Fibroblast of skin of left biceps (primary cell): ENCODE data around the gene GGCT.
"Not testable (repeated sequence)": the region's sequence is repeated elsewhere in the genome, so short reads cannot be mapped to it uniquely, and the experiment has no call there.

Source experiments
- DNase-seq, 2 experiments: peaks; one replicate each; pipeline ENCODE4 v3.0.0-alpha.2; 2013; ENCODE audit warnings: low read depth in 2 of 2

Gene GGCT, protein sequence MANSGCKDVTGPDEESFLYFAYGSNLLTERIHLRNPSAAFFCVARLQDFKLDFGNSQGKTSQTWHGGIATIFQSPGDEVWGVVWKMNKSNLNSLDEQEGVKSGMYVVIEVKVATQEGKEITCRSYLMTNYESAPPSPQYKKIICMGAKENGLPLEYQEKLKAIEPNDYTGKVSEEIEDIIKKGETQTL

DNA sequence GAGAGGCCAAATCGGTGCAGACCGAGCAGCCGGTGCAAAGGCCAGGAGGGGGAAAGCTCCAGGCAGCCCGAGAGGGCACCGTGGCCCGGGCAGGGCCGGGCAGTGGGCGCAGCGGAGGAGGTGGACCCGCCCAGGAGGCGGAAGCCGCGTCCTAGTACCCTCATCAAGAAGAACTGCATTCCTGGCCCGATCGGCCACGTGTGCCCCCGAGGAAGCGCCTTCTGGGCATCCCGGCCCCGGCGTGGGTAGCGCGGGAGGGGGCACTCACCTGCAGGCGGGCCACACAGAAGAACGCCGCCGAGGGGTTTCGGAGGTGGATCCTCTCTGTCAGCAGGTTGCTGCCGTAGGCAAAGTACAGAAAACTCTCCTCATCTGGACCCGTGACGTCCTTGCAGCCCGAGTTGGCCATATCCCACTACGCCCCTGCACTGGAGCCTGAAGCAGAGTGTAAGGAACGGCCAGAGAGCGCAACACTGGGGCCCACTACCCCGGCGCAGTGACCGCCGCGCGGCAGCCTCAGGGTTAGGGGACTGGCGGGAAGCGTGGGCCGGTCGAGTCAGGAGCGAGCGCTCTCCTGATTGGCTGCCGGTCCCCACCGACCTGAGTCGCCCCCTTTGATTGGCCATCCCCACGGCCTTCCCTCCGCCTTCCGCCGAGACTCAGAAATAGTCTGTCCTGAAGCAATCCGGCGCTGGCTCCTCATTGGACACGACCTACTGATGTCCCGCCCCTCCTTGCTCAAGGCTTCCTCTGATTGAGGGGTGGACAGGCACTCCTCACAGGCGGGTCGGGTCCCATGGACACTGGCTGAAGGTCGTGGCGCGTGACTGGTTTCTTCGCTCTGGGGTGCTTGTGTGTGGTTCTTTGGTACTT is at the start of gene GGCT:
Gene GGCT (minus strand): TSS at position 529 of the 873 bp plus-strand sequence. CDS start 120 bp downstream, at position 409.
- DNase-seq = peak; percentile 90

DNA sequence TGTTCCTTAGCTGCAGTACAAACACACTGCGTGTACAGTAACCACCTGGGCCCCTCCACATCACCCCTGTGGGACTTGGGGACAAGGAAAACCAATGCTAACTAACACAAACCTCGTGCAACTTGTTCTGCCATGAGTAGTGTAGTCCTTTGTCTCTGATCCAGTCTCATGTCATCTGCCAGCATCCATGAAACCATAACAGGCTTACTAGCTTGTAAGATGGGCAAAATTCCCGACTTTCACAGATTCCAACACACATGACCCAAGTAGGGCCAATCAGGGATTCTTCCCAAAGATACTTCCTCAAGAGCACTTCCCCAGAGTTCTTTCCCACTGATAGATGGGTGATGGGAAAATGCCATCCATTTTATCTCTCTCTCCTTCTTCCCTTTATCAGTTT is 48.9 kb upstream of the GGCT start:
- no peak for DNase-seq

DNA sequence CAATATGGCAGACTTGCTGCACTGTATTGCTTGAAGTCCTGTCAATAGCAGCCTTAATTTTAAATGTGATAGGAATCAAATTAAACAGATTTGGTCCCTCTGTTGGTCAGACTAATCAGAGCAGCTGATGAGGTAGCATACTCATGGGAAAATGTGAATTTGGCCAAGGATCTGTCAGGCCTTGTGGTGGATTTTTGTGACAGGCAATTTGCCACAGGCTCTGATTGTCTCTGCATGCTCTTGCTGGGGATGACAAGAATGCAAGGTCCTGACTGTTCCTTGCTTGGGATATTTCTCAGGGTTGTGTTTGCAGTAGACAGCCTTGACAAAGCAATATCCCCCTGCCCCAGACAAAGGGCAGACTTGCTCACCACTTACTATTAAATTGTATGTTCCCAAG is 48.5 kb upstream of the GGCT start:
- no peak for DNase-seq

DNA sequence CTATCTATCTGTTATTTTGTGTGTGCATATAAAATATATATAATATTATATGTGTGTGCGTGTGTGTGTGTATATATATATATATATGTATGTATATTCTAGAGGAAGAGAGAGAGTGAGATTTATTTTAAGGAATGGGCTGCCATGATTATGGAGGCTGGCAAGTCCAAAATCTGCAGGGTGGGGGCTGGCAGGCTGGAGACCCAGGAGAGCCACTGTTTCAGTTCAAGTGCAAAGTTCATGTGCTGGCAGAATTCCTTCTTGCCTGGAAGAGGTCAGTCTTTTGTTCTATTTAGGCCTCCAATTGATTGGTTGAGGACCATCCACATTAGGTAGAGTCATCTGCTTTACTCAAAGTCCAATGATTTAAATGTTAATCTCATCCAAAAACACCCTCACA is 47.7 kb upstream of the GGCT start:
- DNase-seq = no peak

DNA sequence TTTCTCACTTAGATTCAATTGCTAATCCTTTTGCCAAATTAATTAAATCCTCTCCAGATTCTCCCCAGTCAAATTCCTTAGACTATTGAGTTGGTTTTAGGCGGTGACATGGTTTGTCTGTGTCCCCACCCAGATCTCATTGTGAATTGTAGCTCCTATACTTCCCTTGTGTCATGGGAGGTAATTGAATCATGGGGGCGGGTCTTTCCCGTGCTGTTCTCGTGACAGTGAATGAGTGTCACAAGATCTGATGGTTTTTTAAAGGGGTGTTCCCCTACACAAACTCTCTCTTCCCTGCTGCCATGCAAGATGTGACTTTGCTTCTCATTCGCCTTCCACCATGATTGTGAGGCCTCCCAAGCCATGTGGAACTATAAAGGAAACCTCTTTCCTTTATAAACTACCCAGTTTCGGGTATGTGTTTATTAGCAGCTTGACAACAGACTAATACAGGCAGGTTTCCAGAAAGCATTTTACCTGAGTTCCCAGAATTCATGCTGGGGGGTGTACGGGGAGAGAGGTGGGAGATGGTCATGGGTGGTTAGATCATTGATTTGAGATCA is 45.4 kb upstream of the GGCT start:
- no peak for DNase-seq

DNA sequence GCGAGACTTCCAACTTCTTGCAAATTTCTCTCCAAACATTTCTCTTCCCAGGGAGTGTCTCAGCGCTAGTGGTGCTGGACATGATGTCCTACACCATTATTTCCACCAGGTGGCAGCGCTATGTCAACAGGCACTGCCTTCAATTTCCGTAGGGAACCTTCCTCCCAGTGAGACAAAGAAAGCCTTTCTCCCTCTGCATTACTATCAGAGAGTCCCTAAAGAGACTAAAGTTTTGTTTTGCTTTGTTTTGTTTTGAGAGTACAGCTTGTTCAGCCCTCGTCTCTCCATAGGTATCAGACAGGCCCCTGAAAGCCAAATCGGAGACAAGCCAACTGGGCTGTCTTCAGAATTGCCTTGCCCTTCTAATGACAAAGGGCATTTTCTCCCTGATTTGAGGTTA is 44.2 kb upstream of the GGCT start:
- DNase-seq = peak in 1 of 2 experiments; percentile 36

DNA sequence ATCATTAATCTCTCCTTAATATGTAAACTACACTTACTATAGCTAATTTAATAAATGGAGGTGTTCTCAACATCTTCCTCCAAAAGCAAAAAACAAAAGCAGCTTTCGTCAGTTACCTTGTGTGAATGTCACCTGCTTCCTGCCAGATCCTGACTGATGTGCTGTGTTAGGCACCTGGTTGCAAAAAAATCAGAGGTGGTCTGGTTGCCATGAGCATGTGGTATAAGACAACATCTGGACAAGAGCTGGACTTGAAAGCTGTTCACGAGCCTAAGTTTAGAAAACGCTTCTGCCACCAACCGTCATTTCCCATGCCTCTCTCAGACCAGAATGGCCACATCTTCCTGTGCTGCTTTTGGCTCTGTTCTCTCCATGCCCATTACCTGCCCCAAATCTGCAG is 42.0 kb upstream of the GGCT start:
- DNase-seq = no peak

DNA sequence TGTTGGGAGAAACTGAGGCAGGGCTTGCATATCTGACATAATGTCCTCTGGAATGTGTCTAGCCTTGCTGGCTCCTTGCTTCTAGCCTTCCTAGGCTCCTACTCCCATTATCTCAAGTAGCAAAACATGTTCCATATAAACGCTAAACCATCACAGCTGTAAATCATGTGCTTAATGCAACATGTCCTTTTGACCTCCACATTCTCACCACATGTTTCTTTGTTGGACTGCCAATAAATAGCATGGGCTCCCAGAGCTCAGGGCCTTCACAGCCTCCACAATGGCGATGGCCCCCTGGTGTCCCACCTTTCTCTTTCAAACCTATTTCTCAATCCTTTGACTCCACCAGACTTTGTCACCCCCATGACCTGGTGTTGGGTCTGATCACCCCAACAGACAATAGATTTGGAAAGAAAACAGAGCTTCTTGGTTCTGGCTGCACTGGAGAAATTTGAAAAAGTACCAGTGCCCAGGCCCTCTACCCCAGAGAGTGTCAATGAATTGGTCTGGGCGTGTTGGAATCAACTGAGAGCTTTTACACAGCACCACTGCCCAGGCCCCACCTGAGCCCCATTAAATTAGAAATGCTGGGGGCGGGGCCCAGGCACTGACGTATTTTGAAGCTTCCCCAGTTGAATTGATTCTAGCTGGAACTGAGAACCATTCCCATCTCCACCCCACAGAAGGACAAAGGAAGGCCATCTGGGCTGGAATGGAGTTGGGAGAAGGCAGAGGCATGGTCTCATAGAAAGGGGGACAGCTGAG is 41.3 kb upstream of the GGCT start:
- no peak for DNase-seq

DNA sequence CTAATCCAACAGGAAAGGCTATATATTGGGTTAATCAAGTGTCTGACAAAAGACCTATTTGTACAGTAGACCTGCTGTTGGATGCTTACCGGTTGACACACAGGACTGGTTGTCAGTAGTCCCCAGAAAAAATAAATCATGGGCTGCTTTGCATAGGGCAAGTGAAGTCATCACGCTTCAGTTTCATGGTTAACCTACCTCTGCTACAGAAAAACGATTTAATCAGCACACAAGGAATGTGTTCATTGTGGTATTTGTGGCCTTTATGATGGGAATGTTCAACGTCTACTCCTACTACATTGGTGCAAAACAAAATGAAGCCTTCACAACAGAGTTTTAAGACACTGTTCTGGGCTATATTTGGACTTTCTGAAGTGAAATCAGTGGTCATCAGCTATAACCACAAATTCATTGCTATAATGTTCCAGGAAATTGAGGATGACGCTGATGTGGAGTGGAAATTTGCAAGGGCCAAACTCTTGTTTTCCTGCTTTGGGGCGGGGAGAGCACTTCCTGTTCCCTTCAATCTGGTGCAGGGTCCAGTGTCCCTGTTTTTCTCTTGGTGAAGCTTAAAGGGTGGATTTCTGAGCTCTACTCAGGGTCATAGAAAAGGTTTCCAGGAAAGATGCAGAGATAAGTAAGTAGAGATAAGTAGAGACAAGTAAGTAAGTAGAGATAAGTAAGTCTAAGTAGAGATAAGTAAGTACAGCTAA is 39.3 kb upstream of the GGCT start:
- no peak for DNase-seq

DNA sequence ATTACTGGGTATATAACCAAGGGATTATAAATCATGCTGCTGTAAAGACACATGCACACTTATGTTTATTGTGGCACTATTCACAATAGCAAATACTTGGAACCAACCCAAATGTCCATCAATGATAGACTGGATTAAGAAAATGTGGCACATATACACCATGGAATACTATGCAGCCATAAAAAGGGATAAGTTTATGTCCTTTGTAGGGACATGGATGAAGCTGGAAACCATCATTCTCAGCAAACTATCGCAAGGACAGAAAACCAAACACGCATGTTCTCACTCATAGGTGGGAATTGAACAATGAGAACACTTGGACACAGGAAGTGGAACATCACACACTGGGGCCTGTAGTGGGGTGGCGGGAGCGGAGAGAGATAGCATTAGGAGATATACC is 38.5 kb upstream of the GGCT start:
- DNase-seq = not testable (repeated sequence)

DNA sequence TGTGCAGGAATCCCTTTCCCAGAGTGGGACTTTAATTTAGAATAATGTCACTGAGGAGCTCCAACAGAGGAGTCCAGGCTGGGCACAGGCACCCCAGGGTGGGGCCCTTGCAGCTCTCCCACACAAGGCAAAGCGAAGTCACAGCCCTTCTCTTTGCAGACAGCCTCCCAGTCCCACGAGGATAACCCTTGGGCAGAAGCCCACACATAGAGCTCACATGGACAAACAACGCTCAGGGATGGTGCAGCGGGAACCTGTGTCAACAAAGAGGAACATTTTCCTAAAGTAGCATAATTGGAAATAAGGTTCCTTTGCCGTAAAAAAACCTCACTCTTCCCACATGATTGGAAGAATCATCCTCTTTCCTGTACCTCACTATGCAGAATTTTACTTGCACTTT is 29.3 kb upstream of the GGCT start:
- DNase-seq = no peak

DNA sequence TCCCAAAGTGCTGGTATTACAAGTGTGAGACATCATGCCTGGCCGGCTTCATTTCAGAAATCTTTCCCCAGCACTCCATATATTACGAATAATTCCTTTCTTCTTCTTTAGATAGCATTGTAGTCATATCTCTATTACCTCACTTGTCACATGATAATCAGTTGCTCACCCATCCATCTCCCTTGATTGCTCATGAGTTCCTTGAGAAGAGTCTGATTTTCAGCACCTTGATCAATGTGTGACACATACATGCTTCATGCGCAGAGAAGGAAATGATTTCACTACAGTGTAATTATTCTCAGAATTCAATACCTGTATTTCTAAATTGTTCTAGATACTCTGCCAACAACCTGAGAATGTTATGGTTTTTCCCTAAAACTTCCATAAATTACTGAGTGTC is 26.7 kb upstream of the GGCT start:
- DNase-seq = no peak

DNA sequence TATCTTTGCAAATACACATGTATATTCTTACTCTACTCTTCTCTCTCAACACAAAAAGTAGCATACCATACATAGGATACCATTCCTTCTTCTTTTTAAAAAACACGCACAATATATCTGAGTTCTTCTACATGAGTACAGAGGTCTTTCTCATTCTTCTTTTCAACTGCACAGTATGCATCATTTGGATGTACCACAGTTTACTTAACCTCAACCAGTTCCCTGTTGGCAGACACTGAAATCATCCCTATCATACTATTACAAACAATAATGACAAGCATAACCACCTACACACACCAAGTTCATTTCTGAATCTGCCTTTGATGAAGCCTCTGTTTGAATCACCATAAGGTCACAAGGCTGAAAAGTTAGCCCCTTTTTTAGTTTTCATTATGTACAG is 25.7 kb upstream of the GGCT start:
- DNase-seq = no peak

DNA sequence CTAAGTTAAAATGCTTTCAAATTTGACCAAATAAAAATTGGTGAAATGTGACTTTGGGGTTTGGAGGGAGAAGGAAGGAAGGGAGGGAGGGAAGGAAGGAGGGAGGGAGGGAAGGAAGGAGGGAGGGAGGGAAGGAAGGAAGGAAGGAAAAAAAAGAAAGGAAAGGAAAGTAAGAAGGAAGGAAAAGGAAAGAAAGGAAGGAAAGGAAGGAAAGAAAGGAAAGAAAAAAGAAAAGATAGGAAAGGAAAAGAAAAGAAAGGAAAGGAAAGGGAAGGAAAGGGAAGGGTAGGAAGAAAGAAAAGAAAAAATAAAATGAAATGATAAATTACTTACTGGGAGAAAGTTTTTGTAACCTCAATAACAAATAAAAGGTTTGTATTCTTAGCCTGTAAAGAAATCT is 24.1 kb upstream of the GGCT start:
- no peak for DNase-seq

DNA sequence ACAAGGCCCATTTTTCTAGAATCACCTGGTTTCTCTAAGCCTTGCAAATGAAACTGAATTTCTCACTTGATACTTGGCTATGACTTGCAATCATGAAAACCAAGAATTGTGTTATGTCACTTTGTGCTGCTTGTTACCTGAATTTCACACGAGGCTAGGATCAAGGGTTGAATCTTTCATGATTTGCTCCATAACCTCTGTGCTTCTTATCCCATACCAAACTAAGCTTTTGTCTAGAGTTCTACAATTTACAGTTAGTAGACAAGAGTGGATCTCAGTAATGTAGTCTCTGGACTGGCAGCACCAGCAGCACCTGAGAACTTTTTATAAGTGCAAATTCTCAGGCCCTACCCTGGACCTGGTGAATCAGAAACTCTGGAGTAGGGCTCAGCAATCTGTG is 22.7 kb upstream of the GGCT start:
- DNase-seq = not testable (repeated sequence)

DNA sequence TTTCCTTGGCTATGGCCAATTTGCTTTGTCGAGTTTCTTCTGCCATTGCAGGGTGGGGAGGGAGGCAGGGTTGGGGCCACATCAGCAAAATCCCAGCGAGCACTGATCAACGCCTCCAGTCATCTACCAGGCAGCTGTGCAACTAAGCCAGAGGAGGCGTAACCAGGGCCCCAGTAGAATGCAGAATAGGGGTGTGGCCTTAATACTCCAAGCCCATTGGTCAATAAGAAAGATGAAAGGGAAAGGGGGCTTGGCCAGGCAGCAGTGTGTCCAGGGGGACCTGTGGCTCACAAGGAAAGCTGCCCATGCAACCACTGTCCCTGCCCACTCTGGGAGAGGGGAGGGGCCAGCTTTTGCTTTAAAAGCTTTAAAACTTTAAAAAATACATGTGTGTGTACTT is 21.5 kb upstream of the GGCT start:
- DNase-seq = no peak

DNA sequence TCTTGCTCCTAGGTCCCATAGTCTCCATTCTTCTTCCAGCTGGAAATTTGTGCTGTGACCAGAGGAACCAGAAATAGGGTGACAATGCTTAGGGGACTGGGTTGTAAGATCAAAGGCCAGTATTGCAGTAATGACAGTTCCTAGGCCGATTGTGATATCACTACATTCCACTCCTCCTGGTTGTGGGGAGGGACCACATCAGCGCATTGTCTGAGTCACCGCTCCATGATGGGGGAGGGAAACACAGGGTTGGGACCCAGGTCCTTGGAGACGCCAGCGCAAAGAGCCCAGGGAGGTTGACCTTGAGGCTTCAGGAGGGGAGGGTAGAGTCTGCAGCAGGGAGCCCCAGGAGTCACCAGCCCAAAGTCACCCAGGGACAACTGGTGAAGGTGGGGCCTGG is 20.8 kb upstream of the GGCT start:
- no peak for DNase-seq

DNA sequence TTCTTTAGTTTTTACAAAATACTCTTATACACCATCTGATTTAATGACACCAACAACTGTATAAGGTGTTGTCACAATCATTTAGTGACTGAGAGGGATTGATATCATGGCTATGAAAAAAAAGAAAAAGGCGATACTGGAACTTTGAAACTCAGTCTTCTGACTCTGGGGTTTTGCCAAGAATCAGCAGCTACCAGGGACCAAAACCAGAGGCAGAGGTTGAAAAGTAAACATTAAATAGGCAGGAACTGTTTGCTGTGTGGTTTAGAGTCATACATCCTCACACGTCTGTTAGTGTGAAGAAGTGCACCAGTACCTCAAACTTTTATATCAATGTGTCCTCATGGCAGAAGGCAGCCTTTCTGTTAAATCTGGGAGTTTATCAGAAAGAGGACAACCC is 19.9 kb upstream of the GGCT start:
- no peak for DNase-seq

DNA sequence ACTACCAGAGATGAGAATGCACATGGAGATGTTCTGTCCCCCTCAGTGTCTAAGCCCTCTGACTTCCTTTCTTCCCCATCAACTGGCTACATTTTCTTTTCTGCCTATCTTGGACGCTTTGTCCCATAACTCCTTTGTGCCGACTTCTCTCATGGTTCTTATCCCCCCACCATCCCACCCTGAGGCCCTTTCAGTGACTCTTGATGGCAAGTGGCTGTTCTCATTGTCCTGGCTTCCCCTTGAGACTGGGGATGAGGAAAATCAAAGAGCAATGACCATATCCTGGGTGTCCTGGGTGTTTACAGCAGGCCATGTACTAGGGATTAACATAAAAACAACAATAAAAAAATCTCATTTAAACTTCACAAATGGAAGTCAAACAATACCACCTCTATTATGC is 18.8 kb upstream of the GGCT start:
- DNase-seq = no peak

DNA sequence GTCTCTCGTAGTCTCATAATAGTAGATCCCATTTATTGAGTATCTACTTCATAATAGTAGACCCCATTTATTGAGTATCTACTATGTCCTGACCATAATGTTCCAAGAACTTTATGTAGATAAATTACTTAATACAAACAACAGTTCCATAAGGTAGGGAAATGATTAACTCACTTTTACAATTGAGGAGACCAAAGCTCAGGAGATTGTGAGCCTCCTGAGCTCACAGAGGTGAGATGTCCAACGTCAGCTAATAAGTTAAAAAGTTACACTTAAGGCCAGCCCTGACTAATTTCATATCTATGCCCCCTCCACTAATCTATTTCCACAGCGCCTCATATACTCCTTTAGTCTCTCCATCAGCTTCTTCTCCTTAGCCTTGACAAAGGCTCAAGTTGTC is 17.5 kb upstream of the GGCT start:
- DNase-seq = no peak

DNA sequence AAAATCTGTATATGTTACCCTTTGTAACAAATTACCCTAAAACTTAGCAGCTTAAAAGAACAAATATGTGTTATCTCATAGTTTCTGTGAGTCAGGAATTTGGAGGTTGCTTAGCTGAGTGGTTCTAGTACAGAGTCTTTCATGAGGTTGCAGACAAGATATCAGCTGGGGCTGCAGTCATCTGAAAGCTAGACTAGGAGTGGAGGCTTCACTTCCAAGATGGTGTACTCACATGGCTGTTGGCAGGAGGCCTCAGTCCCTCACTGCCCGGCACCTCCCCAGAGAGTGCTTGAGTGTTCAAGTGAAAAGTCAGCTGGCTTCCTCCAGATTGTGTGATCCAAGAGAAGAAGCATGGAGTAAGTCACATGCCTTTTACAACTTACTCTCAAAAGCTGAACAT is 16.9 kb upstream of the GGCT start:
- DNase-seq = no peak

DNA sequence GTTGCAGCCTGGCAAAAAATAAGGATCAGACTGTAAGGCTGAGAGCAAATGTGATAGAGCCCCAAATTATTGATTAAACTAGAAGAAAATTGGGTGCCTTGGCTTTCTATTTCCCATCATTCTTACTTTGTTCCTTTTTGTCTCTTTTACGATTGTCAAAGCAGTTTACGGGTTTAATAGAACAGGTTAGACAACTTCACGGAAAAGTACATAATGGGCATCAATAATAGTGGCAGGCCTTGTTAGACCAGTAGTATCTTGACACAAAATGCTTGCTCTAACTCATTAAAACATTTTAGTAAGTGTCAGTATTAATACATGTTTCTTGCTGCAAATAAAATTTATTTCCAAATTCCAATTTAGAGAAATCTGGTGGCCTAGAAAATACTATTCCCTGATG is 14.5 kb upstream of the GGCT start:
- DNase-seq = no peak
